Adipose tissue (tissue), 3 donors: ENCODE data around the gene MYH3. TPM values are rescaled to one million over a fixed set of nuclear protein-coding genes. Genes with fewer than 3 reads are reported as not detected.

Source experiments
- H3K27ac ChIP-seq: one replicate; pipeline ENCODE4 v1.5.1; 2013; ENCODE audit warnings: low read depth, low read length
- WGBS, 3 donors: extraction: QIAGEN DNeasy Blood & Tissue Kit; methylation state at CpG; one replicate each; pipeline ENCODE4 v1.1.7; 2013; 5-methylcytosine and 5-hydroxymethylcytosine counted together
- polyA plus RNA-seq, 3 donors: library from polyadenylated mRNA; stranded (reverse); fragments of 200-250 nt; gene quantifications; one replicate each; pipeline ENCODE4 v1.2.3, GENCODE V29; 2013
- donor health status: healthy with polysubstance abuse.
- donor health status: Bipolar disorder and iron deficiency.
- donor health status: healthy.

MYH3 gene
- polyA plus RNA-seq, 3 donors, result 1.1 to 3.0 (median 2.6) TPM

DNA sequence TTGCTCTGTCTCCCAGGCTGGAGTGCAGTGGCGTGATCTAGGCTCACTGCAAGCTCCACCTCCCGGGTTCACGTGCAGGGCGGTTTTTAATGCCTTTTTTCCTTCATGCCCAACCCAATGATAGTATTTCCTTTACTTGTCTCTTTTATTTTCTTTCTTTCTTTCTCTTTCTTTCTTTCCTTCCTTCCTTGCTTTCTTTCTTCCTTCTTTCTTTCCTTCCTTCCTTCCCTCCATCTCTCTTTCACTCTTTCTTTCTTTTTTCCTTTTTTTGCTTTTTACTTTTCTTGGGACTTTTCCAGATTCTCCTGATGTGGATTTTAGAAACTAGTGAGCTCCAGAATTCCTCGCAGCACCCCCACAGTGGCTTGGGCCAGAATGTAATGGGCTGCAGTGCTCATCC, 3.1 kb downstream of the MYH3 start:
- no peak overlapping the region for H3K27ac ChIP-seq
- 72 to 92% (median 78%) methylated on average over 5 of the region's 5 CpGs for WGBS, 3 donors

- H3K27ac ChIP-seq, result no peak overlapping the region
- WGBS, 3 donors, result 36 to 75% (median 39%) methylated on average over 11 of the region's 11 CpGs
Measured at GRCh38 chr17:10652984-10653659, 4.0 kb downstream of the MYH3 start.

- 71 to 79% (median 76%) methylated on average over 9 of the region's 9 CpGs for WGBS, 3 donors
- H3K27ac ChIP-seq, result no peak overlapping the region
Measured at GRCh38 chr17:10651927-10652326, 5.2 kb downstream of the MYH3 start.

GRCh38 chr17:10649602-10650001, 7.5 kb downstream of the MYH3 start:
- 88 to 91% (median 91%) methylated on average over 5 of the region's 5 CpGs for WGBS, 3 donors
- no peak overlapping the region for H3K27ac ChIP-seq

DNA sequence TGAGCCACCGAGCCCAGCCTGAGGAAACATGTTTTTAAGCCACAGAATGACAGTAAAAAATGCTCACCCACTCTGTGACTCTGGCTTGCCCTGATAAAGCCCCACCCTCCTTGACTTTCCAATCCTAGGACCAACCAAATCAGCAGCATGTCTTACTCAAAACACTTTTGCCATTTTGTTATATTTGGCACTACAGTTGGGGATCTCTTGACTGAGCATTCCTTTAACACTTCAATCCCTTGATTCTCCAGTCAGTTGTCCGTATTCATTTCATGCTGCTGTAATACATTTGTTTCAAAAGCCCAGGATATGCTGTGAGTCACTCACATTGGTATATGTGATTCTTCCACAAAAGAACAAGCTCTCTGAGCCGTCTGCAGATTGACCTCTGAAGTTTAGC, 8.2 kb downstream of the MYH3 start:
- 82 to 87% (median 84%) methylated on average over 3 of the region's 3 CpGs for WGBS, 3 donors
- no peak overlapping the region for H3K27ac ChIP-seq

DNA sequence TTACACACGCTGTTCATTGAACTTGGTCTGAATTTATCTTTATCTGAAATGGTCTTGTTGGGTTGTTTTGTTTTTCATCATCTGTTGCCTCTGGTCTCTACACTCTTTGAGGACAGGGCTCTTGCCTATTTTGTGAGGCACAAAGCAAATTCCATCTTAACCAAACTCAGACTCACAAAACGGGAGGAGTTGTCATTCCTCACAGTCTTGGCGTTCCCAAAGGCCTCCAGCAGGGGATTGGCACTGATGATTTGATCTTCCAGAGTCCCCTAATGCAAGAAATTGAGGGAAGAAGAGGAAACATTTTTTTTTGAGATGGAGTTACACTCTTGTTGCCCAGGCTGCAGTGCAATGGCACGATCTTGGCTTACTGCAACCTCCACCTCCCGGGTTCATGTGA, 8.7 kb downstream of the MYH3 start:
- no peak overlapping the region for H3K27ac ChIP-seq
- WGBS, 3 donors, result 87 to 98% (median 88%) methylated on average over 5 of the region's 5 CpGs

DNA sequence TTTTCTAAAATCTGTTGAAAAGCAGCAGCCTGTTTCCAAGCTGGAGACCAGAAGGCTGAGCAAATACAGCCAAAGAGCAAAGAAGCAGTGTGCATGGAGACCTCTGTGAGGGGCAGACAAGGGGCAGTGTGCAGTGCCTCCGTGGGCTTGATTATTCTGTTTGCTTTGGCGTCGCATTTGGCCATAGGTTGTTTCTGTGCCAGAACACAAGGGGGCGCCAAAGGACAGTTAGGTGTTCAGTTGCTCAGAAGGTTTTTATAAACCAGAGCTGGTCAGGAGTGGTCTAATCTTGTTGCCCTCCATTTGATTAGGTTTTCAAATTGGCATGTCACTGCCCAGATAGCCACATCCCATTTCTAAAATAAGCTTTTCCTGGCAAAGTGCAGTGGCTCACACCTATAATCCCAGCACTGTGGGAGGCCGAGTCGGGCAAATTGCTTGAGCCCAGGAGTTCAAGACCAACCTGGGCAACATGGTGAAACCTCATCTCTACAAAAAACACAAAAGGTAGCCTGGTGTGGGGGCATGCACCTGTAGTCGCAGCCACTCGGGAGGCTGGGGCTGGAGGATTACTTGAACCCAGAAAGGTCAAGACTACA, 10.6 kb downstream of the MYH3 start:
- no peak overlapping the region for H3K27ac ChIP-seq
- WGBS, 3 donors, result 41 to 47% (median 44%) methylated on average over 8 of the region's 8 CpGs

DNA sequence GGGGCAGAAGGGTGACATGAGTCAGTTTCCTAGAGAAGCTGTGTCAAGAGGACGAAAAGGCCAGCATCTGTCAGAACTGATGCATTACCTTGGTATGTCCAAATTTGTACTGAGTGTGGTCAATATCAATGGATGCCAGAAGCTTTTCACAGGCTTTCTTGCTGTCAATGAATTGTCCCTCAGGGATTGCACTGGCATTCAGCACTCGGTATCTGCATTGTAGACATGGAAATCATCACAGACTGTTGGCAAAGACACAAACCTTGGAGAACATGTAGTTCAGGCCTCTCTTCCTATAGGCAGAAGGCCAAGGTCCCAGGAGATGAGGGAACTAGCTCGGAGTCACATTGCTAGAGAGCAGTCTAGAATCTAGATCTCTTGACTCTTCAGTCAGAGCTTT, 16.6 kb downstream of the MYH3 start:
- no peak overlapping the region for H3K27ac ChIP-seq
- WGBS, 3 donors, result 50 to 72% (median 68%) methylated on average over 3 of the region's 3 CpGs

GRCh38 chr17:10638151-10638550, 19.0 kb downstream of the MYH3 start:
- WGBS, 3 donors, result 91 to 92% (median 92%) methylated on average over 25 of the region's 25 CpGs
- H3K27ac ChIP-seq, result no peak overlapping the region

GRCh38 chr17:10635290-10635689, 21.8 kb downstream of the MYH3 start:
- 90 to 93% (median 91%) methylated on average over 14 of the region's 14 CpGs for WGBS, 3 donors
- H3K27ac ChIP-seq, result no peak overlapping the region

DNA sequence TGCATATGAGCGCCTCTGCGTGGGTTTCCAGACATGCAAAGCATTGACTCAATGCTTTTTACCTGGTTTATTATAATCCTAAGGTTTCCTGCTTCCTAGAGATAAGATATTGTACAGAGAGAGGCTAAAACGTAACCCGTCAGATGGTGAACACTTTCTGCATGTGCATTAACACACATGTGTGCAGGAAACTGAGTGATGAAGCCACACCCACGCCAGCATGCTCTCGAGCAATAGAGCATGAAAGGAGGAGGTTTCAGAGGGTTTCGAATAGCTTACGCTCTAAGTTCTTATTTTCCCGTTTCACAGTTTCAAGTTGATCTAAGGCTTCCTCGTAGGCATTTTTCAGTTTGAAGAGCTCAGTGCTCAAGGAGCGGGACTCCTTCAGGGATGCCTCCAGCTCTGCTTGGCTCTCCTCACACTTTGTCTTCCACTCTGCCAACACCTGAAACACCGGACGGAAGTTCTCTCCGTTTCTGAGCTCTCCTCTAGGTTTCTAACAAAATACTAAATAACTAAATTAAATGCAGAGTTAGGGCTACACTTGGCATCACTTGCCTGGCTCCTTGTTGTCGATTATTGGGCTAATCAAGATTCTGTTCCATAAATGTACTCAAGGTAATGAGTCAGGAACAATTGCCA, 23.2 kb downstream of the MYH3 start:
- WGBS, 3 donors, result 90 to 92% (median 90%) methylated on average over 15 of the region's 15 CpGs

DNA sequence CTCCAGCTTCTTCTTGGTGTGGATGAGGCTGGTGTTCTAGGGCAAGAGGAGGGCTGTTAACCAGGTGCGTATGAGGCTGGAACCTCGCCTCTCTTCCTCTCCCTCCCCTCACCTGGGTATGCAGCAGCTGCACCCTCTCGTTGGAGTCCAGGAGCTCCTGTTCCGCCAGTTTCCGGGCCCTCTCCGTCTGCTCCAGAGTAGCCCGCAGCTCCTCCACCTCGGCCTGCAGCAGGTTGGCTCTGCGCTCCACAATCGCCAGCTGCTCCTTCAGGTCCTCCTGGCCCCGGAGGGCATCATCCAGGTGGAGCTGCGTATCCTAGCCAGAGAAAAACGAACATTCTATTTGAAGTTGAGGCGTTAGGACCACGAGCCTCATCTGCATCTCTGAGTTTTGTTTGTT, 25.4 kb downstream of the MYH3 start:
- 86 to 90% (median 88%) methylated on average over 14 to 15 of the region's 15 CpGs for WGBS, 3 donors
- no peak overlapping the region for H3K27ac ChIP-seq

More for the DNA sequence above, 23.2 kb downstream of the MYH3 start:
- no peak overlapping the region for H3K27ac ChIP-seq

GRCh38 chr17:10631048-10631700, 25.9 kb downstream of the MYH3 start:
- 50 to 52% (median 52%) methylated on average over 18 of the region's 18 CpGs for WGBS, 3 donors

DNA sequence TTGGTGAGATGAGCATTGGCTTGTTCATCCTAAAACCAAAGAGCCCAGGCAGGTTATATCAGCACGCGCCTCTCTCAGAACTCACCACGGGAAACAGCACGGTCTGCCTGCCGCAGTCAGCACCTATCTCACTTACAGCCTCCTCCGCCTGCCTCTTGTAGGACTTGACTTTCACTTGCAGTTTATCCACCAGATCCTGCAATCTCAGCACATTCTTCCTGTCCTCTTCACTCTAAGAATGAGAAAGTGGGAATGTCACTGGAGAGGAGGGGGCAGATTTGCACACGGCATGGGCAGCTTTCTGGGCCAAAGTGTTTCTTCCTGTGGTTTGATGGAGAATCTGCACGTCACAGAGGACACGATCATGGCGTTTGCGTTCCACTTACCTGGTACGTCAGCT, 27.4 kb downstream of the MYH3 start:
- no peak overlapping the region for H3K27ac ChIP-seq
- 93 to 96% (median 93%) methylated on average over 12 of the region's 12 CpGs for WGBS, 3 donors

More at GRCh38 chr17:10631048-10631700, 25.9 kb downstream of the MYH3 start:
- no peak overlapping the region for H3K27ac ChIP-seq

DNA sequence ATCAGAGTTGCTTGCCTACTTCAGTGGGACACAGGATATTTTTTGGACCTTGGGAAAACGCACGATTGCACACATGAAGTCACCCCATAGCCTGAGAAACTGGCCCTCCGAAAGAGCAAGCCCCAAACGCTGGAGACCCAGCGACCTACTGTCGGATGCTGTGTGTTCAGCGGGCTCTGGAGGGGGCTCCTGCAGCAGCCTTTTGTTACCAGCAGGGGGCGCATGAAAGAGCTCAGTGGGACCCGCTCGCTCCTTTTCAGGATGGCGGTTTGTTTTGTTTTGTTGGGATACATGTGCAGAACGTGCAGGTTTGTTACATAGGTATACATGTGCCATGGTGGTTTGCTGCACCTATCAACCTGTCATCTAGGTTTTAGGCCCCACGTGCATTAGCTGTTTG, 28.4 kb downstream of the MYH3 start:
- no peak overlapping the region for H3K27ac ChIP-seq
- 84 to 89% (median 87%) methylated on average over 13 of the region's 13 CpGs for WGBS, 3 donors

- H3K27ac ChIP-seq, result no peak overlapping the region
- 69 to 78% (median 77%) methylated on average over 9 of the region's 9 CpGs for WGBS, 3 donors
Measured at GRCh38 chr17:10626390-10626789, 30.7 kb downstream of the MYH3 start.

GRCh38 chr17:10624969-10625368, 32.1 kb downstream of the MYH3 start:
- 88 to 93% (median 92%) methylated on average over 11 of the region's 11 CpGs for WGBS, 3 donors
- H3K27ac ChIP-seq, result no peak overlapping the region

DNA sequence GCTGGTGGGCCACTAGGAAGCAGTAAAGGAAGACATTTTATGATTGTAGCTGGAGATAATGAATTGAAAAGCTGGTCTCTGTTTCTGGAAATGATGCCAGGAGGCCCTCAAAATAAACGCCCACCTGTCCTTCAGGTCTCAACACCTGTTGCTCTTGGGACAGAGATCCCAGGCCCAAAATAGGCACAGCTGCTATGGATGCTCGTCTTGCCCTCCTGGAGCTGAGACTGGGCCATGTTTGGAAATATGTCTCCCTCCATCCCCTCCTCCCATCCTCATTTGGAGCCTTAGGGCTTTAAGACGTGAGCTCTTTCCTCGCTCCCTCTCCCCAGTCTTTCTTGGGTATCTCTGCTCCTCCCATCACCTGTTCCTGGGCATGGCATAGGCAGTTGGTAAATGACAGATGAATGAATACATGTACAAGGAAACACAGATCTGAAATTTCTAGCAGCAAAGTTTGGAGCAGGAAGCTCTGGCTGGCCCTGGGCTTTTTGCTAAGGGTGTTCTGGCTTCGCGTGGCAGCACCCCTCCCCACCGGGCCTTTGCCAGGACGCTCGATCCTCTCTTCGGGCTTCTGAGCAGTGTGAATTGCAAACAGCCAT, 33.3 kb downstream of the MYH3 start:
- H3K27ac ChIP-seq, result no peak overlapping the region
- WGBS, 3 donors, result 87 to 89% (median 88%) methylated on average over 10 of the region's 10 CpGs
